GM23338 (cell line): ENCODE results near the gene ZFYVE27. TPM values are rescaled to one million over a fixed set of nuclear protein-coding genes. Genes with fewer than 3 reads are reported as not detected.

ENCODE experiments used
- ATAC-seq: fragments of 200-7000 bp; cut with Tn5 transposase; 3 replicates; pipeline ENCODE4 v1.9.1; 2020
- DNase-seq: peaks from one replicate; pipeline ENCODE4 v3.0.0-alpha.2; 2015; ENCODE audit warnings: low spot score
- H2AFZ ChIP-seq: fragments of 200-600 bp; sonication (generic); 2 replicates; pipeline ENCODE4 v1.8.0; 2016; ENCODE audit warnings: antibody characterized with exemption, mild to moderate bottlenecking, moderate library complexity
- H3F3A ChIP-seq: fragments of 200-600 bp; sonication (generic); replicated peaks from 2 replicates; pipeline ENCODE4 v1.8.0; 2017; ENCODE audit warnings: antibody characterized with exemption, mixed run types, low read depth
- H3K27ac ChIP-seq: fragments of 200-600 bp; sonication (generic); 2 replicates; pipeline ENCODE4 v1.6.1; 2016; ENCODE audit warnings: low read depth
- H3K27me3 ChIP-seq: fragments of 200-600 bp; sonication (generic); 2 replicates; pipeline ENCODE4 v1.8.0; 2016; ENCODE audit warnings: mild to moderate bottlenecking, mixed run types, moderate library complexity; ENCODE audit not compliant: insufficient read depth
- H3K36me3 ChIP-seq: fragments of 200-600 bp; sonication (generic); 2 replicates; pipeline ENCODE4 v1.8.0; 2016; ENCODE audit warnings: mild to moderate bottlenecking; ENCODE audit not compliant: insufficient read depth
- H3K4me1 ChIP-seq: fragments of 200-600 bp; sonication (generic); 2 replicates; pipeline ENCODE4 v1.8.0; 2016; ENCODE audit warnings: mild to moderate bottlenecking, moderate library complexity; ENCODE audit not compliant: insufficient read depth
- H3K4me2 ChIP-seq: fragments of 200-600 bp; sonication (generic); 2 replicates; pipeline ENCODE4 v1.7.1; 2017; ENCODE audit warnings: mixed run types
- H3K4me3 ChIP-seq: fragments of 200-600 bp; sonication (generic); 2 replicates; pipeline ENCODE4 v1.6.1; 2016; ENCODE audit warnings: mixed run types
- H3K79me2 ChIP-seq: fragments of 200-600 bp; sonication (generic); replicated peaks from 2 replicates; pipeline ENCODE4 v1.8.0; 2017; ENCODE audit warnings: mild to moderate bottlenecking; ENCODE audit not compliant: insufficient read depth
- H3K9me2 ChIP-seq: fragments of 200-600 bp; sonication (generic); 2 replicates; pipeline ENCODE4 v1.8.0; 2017; ENCODE audit not compliant: insufficient read depth
- H4K20me1 ChIP-seq: fragments of 200-600 bp; sonication (generic); replicated peaks from 2 replicates; pipeline ENCODE4 v1.8.0; 2017; ENCODE audit warnings: mild to moderate bottlenecking; ENCODE audit not compliant: insufficient read depth
- H3K27ac Mint-ChIP-seq: 2 replicates; pipeline ENCODE4 v1.8.0; 2020; ENCODE audit warnings: inconsistent platforms, mild to moderate bottlenecking, moderate library complexity, mixed read lengths
- H3K27me3 Mint-ChIP-seq: 3 replicates; pipeline ENCODE4 v1.8.0; 2022; ENCODE audit warnings: low read depth, mild to moderate bottlenecking, moderate library complexity, mixed read lengths, inconsistent platforms; ENCODE audit not compliant: insufficient read depth, poor library complexity
- H3K36me3 Mint-ChIP-seq: 3 replicates; pipeline ENCODE4 v1.8.0; 2021; ENCODE audit warnings: low read depth, mild to moderate bottlenecking, inconsistent platforms, moderate library complexity, mixed read lengths
- H3K4me1 Mint-ChIP-seq: 3 replicates; pipeline ENCODE4 v1.8.0; 2020; ENCODE audit warnings: mild to moderate bottlenecking, inconsistent platforms, mixed read lengths
- H3K4me3 Mint-ChIP-seq: 3 replicates; pipeline ENCODE4 v1.8.0; 2021; ENCODE audit warnings: moderate library complexity, mild to moderate bottlenecking, inconsistent platforms, mixed read lengths
- H3K9me3 Mint-ChIP-seq: 3 replicates; pipeline ENCODE4 v1.8.0; 2020; ENCODE audit warnings: moderate library complexity, mild to moderate bottlenecking, inconsistent platforms, mixed read lengths
- EZH2 ChIP-seq: fragments of 200-600 bp; sonication (generic); IDR thresholded peaks from one replicate; pipeline ENCODE4 v1.8.0; 2017; ENCODE audit warnings: antibody characterized with exemption, mild to moderate bottlenecking, low read depth; ENCODE audit not compliant: unreplicated experiment
- EZH2phosphoT487 ChIP-seq: fragments of 200-600 bp; sonication (generic); IDR thresholded peaks from one replicate; pipeline ENCODE4 v1.8.1; 2018; ENCODE audit warnings: antibody characterized with exemption; ENCODE audit not compliant: unreplicated experiment
- JUNB ChIP-seq: IDR thresholded peaks from one replicate; pipeline ENCODE4 v1.6.1; 2016; ENCODE audit warnings: antibody characterized with exemption; ENCODE audit not compliant: unreplicated experiment
- NANOG ChIP-seq: IDR thresholded peaks from 2 replicates; pipeline ENCODE4 v1.6.1; 2016; ENCODE audit warnings: antibody characterized with exemption, borderline replicate concordance
- POLR2AphosphoS5 ChIP-seq: IDR thresholded peaks from 2 replicates; pipeline ENCODE4 v1.6.1; 2016; ENCODE audit warnings: antibody characterized with exemption, low read depth
- STAT1 ChIP-seq: IDR thresholded peaks from one replicate; pipeline ENCODE4 v1.6.1; 2016; ENCODE audit warnings: antibody characterized with exemption; ENCODE audit not compliant: unreplicated experiment
- ZNF331 ChIP-seq: fragments of 250-450 bp; sonication (Bioruptor Pico); IDR thresholded peaks from 2 replicates; pipeline ENCODE4 v1.5.0; 2020; ENCODE audit warnings: low read depth, mild to moderate bottlenecking, moderate library complexity
- polyA plus RNA-seq: library from polyadenylated mRNA; unstranded; fragments of >200 nt; fragmentation: Nextera tagmentation; extraction: Ambion mirVana; gene quantifications from 2 replicates; pipeline ENCODE4 v1.2.1, GENCODE V29; 2016
- total RNA-seq: library from RNA; depleted of rRNA; stranded (reverse); fragments of >200 nt; shearing (Covaris generic); gene quantifications from 2 replicates; pipeline ENCODE4 v1.2.3, GENCODE V29; 2014
- TF ChIP-seq, protein P1 (sequence below), 2 experiments: fragments of 200-600 bp in 1 of 2; sonication (generic) in 1 of 2; conservative IDR thresholded peaks; 2 replicates each; pipeline versions ENCODE4 v1.5.1 to v1.6.1; 2016 to 2017; ENCODE audit warnings: antibody characterized with exemption in 2 of 2, low read depth in 2 of 2, mild to moderate bottlenecking in 2 of 2, moderate library complexity in 1 of 2
- TF ChIP-seq, protein P2 (sequence below): fragments of 250-450 bp; sonication (Bioruptor Pico); IDR thresholded peaks from 2 replicates; pipeline ENCODE4 v1.5.0; 2020; ENCODE audit warnings: mild to moderate bottlenecking, moderate library complexity

Gene ZFYVE27
- total and polyA plus RNA-seq, 2 experiments from 2014 or later: 15.0 to 25.8 TPM

GRCh38 chr10:97759946-97760345, 23.0 kb downstream of the ZFYVE27 start:
- peaks cover 29% of the 10 kb centered on the region for H3K4me1 Mint-ChIP-seq
- no peak for TF ChIP-seq EZH2
- TF ChIP-seq, protein P1, sequence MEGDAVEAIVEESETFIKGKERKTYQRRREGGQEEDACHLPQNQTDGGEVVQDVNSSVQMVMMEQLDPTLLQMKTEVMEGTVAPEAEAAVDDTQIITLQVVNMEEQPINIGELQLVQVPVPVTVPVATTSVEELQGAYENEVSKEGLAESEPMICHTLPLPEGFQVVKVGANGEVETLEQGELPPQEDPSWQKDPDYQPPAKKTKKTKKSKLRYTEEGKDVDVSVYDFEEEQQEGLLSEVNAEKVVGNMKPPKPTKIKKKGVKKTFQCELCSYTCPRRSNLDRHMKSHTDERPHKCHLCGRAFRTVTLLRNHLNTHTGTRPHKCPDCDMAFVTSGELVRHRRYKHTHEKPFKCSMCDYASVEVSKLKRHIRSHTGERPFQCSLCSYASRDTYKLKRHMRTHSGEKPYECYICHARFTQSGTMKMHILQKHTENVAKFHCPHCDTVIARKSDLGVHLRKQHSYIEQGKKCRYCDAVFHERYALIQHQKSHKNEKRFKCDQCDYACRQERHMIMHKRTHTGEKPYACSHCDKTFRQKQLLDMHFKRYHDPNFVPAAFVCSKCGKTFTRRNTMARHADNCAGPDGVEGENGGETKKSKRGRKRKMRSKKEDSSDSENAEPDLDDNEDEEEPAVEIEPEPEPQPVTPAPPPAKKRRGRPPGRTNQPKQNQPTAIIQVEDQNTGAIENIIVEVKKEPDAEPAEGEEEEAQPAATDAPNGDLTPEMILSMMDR (conservative IDR thresholded peaks at IDR 0.05; ENCODE audit: low read depth in 2 of 2): no peak
- TF ChIP-seq EZH2phosphoT487: no peak
- Histone ChIP-seq H4K20me1 (no peaks in the 10 kb centered on the region; the same call in 1 of the 2 replicates), H3K4me3 (no peak overlapping the region), H3K4me1 (peaks cover 7% of the 10 kb centered on the region; the same call in 1 of the 2 replicates), H3K27ac (no peak overlapping the region), H2AFZ (no peak overlapping the region), H3K36me3 (peaks cover 10% of the 10 kb centered on the region; the same call in 1 of the 2 replicates), H3K9me2 (no peaks in the 10 kb centered on the region), H3K4me2 (no peak overlapping the region), H3K79me2 (no peaks in the 10 kb centered on the region), H3K27me3 (no peaks in the 10 kb centered on the region), H3F3A (no peaks in the 10 kb centered on the region)
- no peak overlapping the region for H3K27ac Mint-ChIP-seq
- ATAC-seq (no peak), DNase-seq (no peak)
- no peak overlapping the region for H3K4me3 Mint-ChIP-seq
- H3K9me3 Mint-ChIP-seq: no peaks in the 10 kb centered on the region
- peaks cover 47% of the 10 kb centered on the region for H3K36me3 Mint-ChIP-seq
- peaks cover 22% of the 10 kb centered on the region for H3K27me3 Mint-ChIP-seq

DNA sequence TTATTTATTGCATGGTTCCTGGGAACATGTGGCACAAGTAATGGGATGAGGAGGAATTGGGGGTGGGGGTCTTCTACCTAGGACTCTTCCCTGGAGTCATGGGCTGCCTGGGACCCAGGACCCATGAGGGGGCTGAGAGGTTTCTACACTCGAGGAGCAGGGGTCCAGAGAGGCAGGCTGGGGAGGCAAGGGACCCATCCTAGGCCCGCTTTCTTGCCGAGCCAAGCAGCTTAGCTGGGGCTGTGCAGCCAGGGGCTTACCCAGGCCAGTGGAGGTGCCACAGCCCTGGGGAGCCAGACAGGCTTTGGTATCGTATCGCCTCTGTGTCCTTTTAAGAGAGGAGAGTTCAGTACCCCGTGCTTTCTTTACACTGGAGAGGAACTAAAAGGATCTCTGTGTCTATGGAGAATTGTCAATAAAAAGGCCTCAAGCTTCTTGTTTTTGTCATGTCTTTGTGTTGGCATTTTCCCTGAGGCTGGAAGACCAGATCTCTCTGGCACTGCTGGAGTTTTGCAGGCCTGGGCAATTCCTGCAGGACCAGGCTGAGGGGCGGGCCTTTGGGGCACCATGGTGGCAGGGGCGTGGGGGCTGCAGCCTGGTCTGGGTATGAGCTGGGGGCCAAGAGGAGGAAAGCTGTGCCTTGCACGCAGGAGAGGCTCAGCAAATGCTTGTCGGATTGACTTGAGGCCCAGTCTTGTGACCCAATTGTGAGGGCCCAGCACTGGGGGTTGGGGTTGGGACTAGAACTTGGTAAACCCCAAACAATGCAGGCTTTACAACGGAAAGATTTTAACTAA, 23.7 kb downstream of the ZFYVE27 start:
- no peak for DNase-seq
- Mint-ChIP-seq H3K27ac (no peak overlapping the region; the same call in 1 of the 2 replicates), H3K36me3 (peaks cover 43% of the 10 kb centered on the region), H3K9me3 (no peaks in the 10 kb centered on the region), H3K27me3 (peaks cover 21% of the 10 kb centered on the region), H3K4me3 (no peak overlapping the region), H3K4me1 (peaks cover 29% of the 10 kb centered on the region)
- no peaks in the 10 kb centered on the region for H3F3A ChIP-seq
- peaks cover 4% of the 10 kb centered on the region; the same call in 1 of the 2 replicates for H3K36me3 ChIP-seq
- H4K20me1 ChIP-seq: no peaks in the 10 kb centered on the region; the same call in 1 of the 2 replicates
- no peak overlapping the region for H3K27ac ChIP-seq
- H3K4me1 ChIP-seq: peaks cover 7% of the 10 kb centered on the region; the same call in 1 of the 2 replicates
- no peaks in the 10 kb centered on the region for H3K9me2 ChIP-seq
- no peak overlapping the region for H3K4me2 ChIP-seq
- no peak overlapping the region for H3K4me3 ChIP-seq
- H2AFZ ChIP-seq: no peak overlapping the region
- no peaks in the 10 kb centered on the region for H3K27me3 ChIP-seq
- no peaks in the 10 kb centered on the region for H3K79me2 ChIP-seq
- ATAC-seq: no peak
- TF ChIP-seq EZH2: no peak
- no peak for TF ChIP-seq STAT1
- TF ChIP-seq JUNB: no peak
- no peak for TF ChIP-seq ZNF331 (CRISPR knock-in tag)
- no peak for TF ChIP-seq POLR2AphosphoS5
- TF ChIP-seq, protein P2, sequence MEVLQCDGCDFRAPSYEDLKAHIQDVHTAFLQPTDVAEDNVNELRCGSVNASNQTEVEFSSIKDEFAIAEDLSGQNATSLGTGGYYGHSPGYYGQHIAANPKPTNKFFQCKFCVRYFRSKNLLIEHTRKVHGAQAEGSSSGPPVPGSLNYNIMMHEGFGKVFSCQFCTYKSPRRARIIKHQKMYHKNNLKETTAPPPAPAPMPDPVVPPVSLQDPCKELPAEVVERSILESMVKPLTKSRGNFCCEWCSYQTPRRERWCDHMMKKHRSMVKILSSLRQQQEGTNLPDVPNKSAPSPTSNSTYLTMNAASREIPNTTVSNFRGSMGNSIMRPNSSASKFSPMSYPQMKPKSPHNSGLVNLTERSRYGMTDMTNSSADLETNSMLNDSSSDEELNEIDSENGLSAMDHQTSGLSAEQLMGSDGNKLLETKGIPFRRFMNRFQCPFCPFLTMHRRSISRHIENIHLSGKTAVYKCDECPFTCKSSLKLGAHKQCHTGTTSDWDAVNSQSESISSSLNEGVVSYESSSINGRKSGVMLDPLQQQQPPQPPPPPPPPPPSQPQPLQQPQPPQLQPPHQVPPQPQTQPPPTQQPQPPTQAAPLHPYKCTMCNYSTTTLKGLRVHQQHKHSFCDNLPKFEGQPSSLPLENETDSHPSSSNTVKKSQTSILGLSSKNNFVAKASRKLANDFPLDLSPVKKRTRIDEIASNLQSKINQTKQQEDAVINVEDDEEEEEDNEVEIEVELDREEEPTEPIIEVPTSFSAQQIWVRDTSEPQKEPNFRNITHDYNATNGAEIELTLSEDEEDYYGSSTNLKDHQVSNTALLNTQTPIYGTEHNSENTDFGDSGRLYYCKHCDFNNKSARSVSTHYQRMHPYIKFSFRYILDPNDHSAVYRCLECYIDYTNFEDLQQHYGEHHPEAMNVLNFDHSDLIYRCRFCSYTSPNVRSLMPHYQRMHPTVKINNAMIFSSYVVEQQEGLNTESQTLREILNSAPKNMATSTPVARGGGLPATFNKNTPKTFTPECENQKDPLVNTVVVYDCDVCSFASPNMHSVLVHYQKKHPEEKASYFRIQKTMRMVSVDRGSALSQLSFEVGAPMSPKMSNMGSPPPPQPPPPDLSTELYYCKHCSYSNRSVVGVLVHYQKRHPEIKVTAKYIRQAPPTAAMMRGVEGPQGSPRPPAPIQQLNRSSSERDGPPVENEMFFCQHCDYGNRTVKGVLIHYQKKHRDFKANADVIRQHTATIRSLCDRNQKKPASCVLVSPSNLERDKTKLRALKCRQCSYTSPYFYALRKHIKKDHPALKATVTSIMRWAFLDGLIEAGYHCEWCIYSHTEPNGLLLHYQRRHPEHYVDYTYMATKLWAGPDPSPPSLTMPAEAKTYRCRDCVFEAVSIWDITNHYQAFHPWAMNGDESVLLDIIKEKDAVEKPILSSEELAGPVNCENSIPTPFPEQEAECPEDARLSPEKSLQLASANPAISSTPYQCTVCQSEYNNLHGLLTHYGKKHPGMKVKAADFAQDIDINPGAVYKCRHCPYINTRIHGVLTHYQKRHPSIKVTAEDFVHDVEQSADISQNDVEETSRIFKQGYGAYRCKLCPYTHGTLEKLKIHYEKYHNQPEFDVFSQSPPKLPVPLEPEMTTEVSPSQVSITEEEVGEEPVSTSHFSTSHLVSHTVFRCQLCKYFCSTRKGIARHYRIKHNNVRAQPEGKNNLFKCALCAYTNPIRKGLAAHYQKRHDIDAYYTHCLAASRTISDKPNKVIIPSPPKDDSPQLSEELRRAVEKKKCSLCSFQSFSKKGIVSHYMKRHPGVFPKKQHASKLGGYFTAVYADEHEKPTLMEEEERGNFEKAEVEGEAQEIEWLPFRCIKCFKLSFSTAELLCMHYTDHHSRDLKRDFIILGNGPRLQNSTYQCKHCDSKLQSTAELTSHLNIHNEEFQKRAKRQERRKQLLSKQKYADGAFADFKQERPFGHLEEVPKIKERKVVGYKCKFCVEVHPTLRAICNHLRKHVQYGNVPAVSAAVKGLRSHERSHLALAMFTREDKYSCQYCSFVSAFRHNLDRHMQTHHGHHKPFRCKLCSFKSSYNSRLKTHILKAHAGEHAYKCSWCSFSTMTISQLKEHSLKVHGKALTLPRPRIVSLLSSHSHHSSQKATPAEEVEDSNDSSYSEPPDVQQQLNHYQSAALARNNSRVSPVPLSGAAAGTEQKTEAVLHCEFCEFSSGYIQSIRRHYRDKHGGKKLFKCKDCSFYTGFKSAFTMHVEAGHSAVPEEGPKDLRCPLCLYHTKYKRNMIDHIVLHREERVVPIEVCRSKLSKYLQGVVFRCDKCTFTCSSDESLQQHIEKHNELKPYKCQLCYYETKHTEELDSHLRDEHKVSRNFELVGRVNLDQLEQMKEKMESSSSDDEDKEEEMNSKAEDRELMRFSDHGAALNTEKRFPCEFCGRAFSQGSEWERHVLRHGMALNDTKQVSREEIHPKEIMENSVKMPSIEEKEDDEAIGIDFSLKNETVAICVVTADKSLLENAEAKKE (CRISPR knock-in tag): no peak
- no peak for TF ChIP-seq NANOG
- TF ChIP-seq, protein P1 (conservative IDR thresholded peaks at IDR 0.05; ENCODE audit: low read depth in 2 of 2): no peak
